Activated T-helper 1 cell treated with Interleukin-2 at 50 U/mL for 16 hours (primary cell): ENCODE measurements around the gene ATP10A.

Experiments used
- DNase-seq: peaks from one replicate; pipeline ENCODE4 v3.0.0-alpha.2; 2020; ENCODE audit warnings: low read depth

Gene ATP10A

GRCh38 chr15:25679492-25679891, 183.6 kb downstream of the ATP10A start:
- no peak for DNase-seq

DNA sequence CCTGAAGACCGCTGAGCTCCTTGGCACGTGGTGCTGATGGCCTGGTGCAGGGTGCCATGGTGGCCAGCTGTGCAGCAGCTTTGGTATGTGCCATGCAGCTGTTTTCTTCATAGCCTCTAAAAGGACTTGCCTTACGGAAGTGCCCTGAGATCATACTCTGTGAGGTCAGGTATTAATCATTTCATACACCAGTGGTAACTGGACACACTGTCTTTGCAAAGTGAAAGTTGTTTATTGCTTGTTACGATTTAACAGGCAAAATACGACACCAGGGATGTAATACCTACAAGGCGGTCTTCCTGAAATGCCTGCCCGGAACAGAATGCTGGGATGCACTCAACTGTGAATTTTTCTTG, 184.6 kb downstream of the ATP10A start:
- no peak for DNase-seq

- DNase-seq, result no peak
Measured at GRCh38 chr15:25677719-25678499, 185.2 kb downstream of the ATP10A start.

DNA sequence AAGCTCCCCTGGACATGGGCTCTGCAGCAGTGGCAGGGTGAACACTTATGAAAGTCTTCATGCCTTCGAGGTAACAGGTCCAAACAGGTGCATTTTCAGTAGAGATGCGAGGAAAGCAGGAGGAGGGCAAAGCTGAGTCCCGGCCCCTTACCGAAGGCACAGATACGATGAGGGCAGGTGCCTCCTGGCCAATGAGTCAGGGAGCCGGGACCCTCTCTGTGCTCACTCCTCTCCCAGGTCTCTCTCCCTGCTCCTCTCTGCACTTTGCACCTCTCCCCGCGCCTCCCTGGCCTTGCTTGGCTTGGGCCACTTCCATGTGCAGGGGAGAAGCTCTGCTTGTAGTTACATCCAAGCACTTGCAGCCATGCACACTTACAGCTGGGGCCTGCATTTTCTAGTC, 187.1 kb downstream of the ATP10A start:
- no peak for DNase-seq

DNA sequence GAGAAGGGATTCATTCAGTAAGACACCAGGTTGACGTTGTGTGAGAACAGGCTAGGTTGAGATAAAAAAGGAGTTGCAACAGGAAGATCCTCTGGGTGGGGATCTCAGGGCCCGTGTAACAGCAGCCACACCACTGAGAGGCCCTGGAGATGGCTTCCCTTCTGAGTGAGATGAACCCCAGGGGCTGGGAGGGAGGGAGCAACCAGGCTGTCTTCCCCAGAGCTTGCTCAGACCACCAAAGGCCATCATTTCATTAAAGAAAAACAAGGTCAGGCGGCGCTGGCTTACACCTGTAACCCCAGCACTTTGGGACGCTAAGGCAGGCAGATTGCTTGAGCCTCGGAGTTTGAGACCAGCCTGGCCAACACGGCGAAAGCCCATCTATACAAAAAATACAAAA, 187.7 kb downstream of the ATP10A start:
- DNase-seq, result no peak

DNA sequence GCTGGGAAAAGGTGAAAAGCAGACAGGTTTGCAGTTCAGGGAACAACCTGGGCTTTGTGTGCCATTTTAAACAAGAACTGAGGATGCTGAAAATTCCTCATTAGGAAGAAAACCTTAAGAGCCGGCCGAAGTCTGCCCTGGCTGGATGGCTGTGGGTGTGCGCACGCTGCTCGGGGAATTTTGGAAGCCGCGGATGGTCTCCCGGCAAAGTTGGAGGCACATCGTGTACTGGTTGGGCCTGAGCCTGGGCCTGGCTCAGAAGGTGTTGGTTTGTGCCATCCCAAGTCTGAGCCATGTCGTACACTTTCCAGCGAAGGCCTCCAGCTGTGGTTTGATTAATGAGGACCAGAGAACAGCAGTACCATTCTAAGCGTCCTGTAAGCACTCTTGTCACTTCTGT, 188.2 kb downstream of the ATP10A start:
- no peak for DNase-seq

GRCh38 chr15:25673972-25674371, 189.2 kb downstream of the ATP10A start:
- no peak for DNase-seq

- no peak for DNase-seq
Measured at GRCh38 chr15:25673351-25673750, 189.8 kb downstream of the ATP10A start.

GRCh38 chr15:25671132-25671531, 192.0 kb downstream of the ATP10A start:
- DNase-seq, result no peak

GRCh38 chr15:25670621-25671020, 192.5 kb downstream of the ATP10A start:
- no peak for DNase-seq

GRCh38 chr15:25670025-25670554, 193.0 kb downstream of the ATP10A start:
- DNase-seq, result no peak

GRCh38 chr15:25668901-25669300, 194.2 kb downstream of the ATP10A start:
- no peak for DNase-seq

DNA sequence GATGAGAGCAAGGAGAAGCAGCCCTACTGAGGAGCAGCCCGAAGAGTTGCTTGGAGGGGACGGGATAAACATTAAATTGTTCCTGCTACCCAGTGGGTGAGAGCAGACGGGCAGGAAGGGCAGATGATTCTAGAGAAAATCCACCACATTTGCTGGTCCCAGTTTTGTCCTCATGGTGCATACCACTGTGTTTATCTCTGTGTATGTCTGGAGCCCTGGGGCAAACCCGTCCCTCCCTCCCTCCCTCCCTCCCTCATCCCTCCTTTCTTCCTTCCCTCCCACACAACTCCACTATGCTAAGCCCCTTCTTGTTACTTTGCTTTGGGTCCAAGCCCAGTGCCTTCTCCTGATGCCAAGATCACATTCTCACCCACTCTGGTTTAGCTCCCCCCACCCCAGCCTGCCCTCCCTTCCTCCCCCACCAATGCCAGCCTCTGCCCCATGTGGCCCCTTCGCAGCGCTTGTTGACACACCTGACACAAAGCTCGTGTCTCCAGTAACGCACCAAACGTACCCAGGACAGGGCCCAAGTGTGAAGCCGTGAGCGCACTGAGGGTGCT, 194.8 kb downstream of the ATP10A start:
- no peak for DNase-seq

DNA sequence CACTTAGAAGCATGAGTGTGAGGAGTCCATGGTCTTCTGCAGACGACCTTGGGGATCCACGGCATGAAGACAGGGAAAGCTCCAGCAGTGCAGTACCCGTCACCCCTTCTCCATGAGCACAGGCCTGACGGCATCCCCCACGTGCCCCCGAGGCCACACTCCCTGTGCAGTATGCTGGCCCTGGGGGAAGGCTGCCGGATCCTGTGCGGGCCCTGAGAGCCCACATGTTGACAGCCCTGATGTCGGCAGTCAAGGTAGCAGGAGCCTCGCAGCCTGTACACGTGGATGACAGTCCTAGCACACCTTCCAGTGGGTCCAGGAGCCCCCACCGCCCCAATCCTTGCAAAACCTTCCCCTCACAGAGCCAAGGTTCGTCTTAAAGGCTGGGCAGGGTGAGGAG, 195.3 kb downstream of the ATP10A start:
- no peak for DNase-seq

- DNase-seq, result no peak
Measured at GRCh38 chr15:25665913-25666312, 197.2 kb downstream of the ATP10A start.

GRCh38 chr15:25664761-25665160, 198.4 kb downstream of the ATP10A start:
- no peak for DNase-seq

GRCh38 chr15:25663515-25663914, 199.6 kb downstream of the ATP10A start:
- no peak for DNase-seq

DNA sequence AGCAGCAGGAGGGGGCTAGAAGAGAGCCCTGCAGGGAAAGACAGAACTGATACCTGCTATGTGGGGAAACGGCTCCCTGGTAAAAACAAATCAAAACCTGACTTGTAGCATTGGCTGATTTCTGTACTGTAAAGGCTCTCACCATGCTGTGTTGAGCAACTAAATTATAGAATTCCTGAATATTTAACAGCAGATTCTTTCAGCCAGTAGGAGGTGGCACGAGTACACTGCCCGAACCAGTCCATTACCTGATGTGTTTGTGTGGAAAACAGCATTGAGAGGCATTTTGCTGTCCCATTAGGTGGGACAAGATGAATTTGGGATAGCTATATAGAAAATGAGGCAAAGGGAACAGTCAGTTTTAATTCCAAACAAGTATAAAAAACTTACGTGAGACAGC, 201.2 kb downstream of the ATP10A start:
- no peak for DNase-seq

GRCh38 chr15:25659251-25659650, 203.9 kb downstream of the ATP10A start:
- DNase-seq, result no peak

GRCh38 chr15:25658560-25658959, 204.6 kb downstream of the ATP10A start:
- DNase-seq, result no peak

- no peak for DNase-seq
Measured at GRCh38 chr15:25655207-25655948, 207.7 kb downstream of the ATP10A start.

- no peak for DNase-seq
Measured at GRCh38 chr15:25653371-25653770, 209.8 kb downstream of the ATP10A start.

- DNase-seq, result no peak
Measured at GRCh38 chr15:25652704-25653103, 210.4 kb downstream of the ATP10A start.
